ENCODE data around the gene ETS2. TPM values are rescaled to one million over a fixed set of nuclear protein-coding genes. Genes with fewer than 3 reads are reported as not detected.

Gene ETS2
- total RNA-seq, 1 experiment from 2014 or later, result 35.3 TPM

DNA sequence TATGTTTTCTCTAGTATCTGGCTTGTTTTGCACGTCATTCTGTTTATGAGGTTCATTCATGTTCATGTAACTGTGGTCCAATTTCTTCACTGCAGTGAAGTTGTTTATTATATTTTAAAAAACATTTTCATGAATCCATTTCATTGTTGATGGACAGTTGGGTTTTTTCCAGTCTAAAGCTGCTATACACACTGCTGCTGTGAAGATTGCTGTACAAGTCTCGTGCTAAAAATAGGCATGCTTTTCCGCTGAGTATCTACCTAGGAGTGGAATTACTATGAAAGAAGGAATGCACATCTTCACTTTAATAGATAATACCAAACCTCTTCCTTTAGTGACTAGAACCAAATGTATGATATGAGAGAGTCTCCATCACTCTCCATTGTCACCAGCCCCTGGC, 49.0 kb upstream of the ETS2 start:
- H2BK12ac ChIP-seq (ENCODE audit: insufficient read length, low read depth, low read length), result no peak overlapping the region
- H3K4ac ChIP-seq (ENCODE audit: low read depth, low read length), result no peak overlapping the region
- WGBS (ENCODE audit: extremely low coverage, insufficient read length, low lambda C conversion rate), result no CpG with 5 or more reads among the region's 3 CpGs
- H4K91ac ChIP-seq (ENCODE audit: insufficient read length, low read depth, low read length), result no peak overlapping the region
- Mint-ChIP-seq H3K27ac (no peak overlapping the region), H3K27me3 (ENCODE audit: low read depth) (peaks cover 56% of the 10 kb centered on the region), H3K9me3 (no peaks in the 10 kb centered on the region; a peak in 1 of 5 replicates), H3K4me1 (peaks cover 21 to 24% of the 10 kb centered on the region in 2 experiments), H3K4me3 (no peak overlapping the region), H3K36me3 (ENCODE audit: insufficient read depth in 1 of 3, low read depth in 3 of 3) (no peaks in the 10 kb centered on the region)
- no peaks in the 10 kb centered on the region for H3K23me2 ChIP-seq (ENCODE audit: insufficient read length, low read depth, low read length, poor library complexity, severe bottlenecking)
- no peak overlapping the region for H3K27ac ChIP-seq (ENCODE audit: insufficient read length, low read depth, low read length)
- H3K14ac ChIP-seq (ENCODE audit: insufficient read depth, low read length), result no peak overlapping the region
- no peak overlapping the region for H2AFZ ChIP-seq (ENCODE audit: low read length)
- H3K23ac ChIP-seq (ENCODE audit: insufficient read length, low read depth, low read length), result no peak overlapping the region
- no peak overlapping the region for H4K8ac ChIP-seq (replicated peaks; ENCODE audit: insufficient read length, low read depth, low read length)
- H2BK20ac ChIP-seq (ENCODE audit: low read depth, low read length, poor library complexity, severe bottlenecking), result no peak overlapping the region
- no peaks in the 10 kb centered on the region for H3K4me1 ChIP-seq (ENCODE audit: insufficient read depth, low read length)
- H2BK5ac ChIP-seq (ENCODE audit: insufficient read length, low read length), result no peak overlapping the region
- no peak for DNase-seq
- H3K18ac ChIP-seq (ENCODE audit: insufficient read length, low read depth, low read length), result no peak overlapping the region
- H3K56ac ChIP-seq (ENCODE audit: insufficient read length, low read depth, low read length), result no peak overlapping the region
- no peaks in the 10 kb centered on the region for H3K9me3 ChIP-seq (ENCODE audit: control insufficient read depth, low read depth, low read length)
- no peaks in the 10 kb centered on the region for H4K20me1 ChIP-seq (ENCODE audit: control insufficient read depth, insufficient read depth, insufficient read length)
- no peaks in the 10 kb centered on the region for H3K27me3 ChIP-seq (ENCODE audit: insufficient read depth, low read length)
- H3K9ac ChIP-seq (ENCODE audit: extremely low read depth, insufficient read length, low read length), result no peak overlapping the region
- no peak overlapping the region for H2AK5ac ChIP-seq (ENCODE audit: insufficient read length, low read length)
- no peak overlapping the region for H2BK15ac ChIP-seq (ENCODE audit: low read depth, low read length)
- H3K79me1 ChIP-seq (ENCODE audit: insufficient read depth, low read depth, low read length, poor library complexity, severe bottlenecking), result no peaks in the 10 kb centered on the region
- no peaks in the 10 kb centered on the region for H3K79me2 ChIP-seq (ENCODE audit: insufficient read depth, low read length)
- no peak overlapping the region for H4K5ac ChIP-seq (ENCODE audit: insufficient read length, low read depth, low read length)
- H2BK120ac ChIP-seq (ENCODE audit: low read depth, low read length, poor library complexity, severe bottlenecking), result no peak overlapping the region
- TF ChIP-seq, protein P1, sequence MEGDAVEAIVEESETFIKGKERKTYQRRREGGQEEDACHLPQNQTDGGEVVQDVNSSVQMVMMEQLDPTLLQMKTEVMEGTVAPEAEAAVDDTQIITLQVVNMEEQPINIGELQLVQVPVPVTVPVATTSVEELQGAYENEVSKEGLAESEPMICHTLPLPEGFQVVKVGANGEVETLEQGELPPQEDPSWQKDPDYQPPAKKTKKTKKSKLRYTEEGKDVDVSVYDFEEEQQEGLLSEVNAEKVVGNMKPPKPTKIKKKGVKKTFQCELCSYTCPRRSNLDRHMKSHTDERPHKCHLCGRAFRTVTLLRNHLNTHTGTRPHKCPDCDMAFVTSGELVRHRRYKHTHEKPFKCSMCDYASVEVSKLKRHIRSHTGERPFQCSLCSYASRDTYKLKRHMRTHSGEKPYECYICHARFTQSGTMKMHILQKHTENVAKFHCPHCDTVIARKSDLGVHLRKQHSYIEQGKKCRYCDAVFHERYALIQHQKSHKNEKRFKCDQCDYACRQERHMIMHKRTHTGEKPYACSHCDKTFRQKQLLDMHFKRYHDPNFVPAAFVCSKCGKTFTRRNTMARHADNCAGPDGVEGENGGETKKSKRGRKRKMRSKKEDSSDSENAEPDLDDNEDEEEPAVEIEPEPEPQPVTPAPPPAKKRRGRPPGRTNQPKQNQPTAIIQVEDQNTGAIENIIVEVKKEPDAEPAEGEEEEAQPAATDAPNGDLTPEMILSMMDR (conservative IDR thresholded peaks at IDR 0.05), result no peak
- no peak overlapping the region for H3T11ph ChIP-seq (ENCODE audit: low read length)
- H3K4me2 ChIP-seq (ENCODE audit: insufficient read depth, insufficient read length, low read length), result no peak overlapping the region

All from H9 (cell line).